ENCODE measurements around the gene INPP5A.
A peak's percentile ranks its signal among the peaks of the same experiment; 100 is the strongest.

INPP5A gene

DNA sequence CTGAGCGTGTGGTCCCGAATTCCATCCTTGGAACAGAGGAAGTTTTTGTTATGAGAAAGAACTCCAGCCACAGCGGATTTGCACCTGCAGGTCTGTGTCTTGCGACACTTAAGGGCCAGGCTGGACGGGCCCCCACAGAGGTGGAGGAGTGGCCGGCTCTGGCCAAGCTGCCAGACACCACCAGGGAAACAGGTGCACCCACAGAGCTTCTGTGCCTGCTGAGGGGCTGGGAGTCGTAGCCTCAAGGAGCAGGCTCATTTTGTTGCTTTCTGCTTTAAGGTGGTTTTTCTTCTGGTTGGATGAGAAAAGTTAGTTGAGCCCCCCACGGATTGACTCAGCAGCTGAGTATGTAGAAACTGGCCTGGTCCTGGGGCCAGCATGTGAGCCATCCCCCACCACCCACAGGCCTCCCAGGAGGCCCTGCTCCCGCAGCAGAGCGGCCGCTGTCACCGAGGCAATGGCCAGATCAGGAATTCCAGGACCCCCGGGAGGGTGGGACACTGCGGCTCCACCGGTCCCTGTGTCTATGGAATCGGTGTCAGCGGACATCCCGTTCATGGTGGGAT is 206.4 kb downstream of the INPP5A start:
- no peak for DNase-seq (ENCODE audit: low spot score)

- DNase-seq (ENCODE audit: low spot score): no peak
Observed at GRCh38 chr10:132744839-132745238, 207.3 kb downstream of the INPP5A start.

DNA sequence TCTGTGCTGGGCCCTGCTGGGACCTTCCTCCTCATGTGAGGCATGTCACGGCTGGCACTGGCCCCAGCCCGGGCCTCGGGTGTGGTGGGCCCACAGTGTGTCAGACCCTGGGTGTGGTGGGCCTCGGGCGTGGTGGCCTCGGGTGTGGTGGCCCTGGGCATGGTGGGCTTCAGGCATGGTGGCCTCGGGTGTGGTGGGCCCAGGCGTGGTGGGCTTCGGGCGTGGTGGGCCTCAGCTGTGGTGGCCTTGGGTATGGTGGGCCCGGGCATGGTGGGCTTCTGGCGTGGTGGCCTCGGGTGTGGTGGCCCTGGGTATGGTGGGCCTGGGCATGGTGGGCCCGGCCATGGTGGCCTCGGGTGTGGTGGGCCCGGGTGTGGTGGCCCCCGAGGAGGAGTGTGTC is 207.9 kb downstream of the INPP5A start:
- no peak for DNase-seq (ENCODE audit: low spot score)

DNA sequence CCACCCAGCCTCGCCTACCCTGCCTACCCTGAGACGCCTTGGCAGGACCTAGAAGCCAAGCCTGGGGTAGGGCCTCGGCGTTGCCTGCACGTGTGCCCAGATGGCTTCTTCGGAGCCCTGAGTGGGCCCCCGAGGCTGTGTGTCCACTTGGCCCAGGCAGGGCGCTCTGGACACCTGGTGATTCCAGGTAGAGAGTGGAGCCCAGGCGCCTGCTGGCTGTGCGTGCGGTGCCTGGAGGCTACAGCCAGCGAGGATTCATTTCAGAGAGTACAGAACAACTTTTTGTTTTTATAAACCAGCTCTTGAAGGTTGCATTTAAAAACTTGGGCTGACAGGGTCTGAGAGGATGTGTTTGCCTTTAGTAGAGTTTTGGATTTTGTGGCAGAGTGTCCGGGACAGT is 208.4 kb downstream of the INPP5A start:
- no peak for DNase-seq (ENCODE audit: low spot score)

DNA sequence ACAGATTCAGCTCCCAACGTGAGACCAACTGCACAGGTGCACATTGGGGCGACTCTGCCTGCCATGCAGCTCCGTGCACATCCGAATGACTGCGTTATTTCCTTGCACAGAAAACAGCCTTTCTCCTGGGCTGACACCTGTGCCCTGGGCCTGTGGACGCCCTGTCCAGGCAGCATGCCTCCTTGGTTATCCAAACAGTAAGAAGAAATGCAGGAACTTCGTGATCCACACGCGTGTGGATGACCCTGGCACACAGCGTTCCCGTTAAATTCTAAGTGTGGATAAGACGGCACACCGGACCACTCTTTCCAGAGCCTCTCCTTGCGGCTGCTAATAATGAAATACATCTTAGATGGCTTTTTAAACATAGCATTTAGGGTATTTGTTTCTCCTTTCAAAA is 208.8 kb downstream of the INPP5A start:
- no peak for DNase-seq (ENCODE audit: low spot score)

GRCh38 chr10:132746801-132747625 is 209.4 kb downstream of the INPP5A start:
- no peak for DNase-seq (ENCODE audit: low spot score)

GRCh38 chr10:132748135-132748534 is 210.5 kb downstream of the INPP5A start:
- DNase-seq (ENCODE audit: low spot score): no peak

- no peak for DNase-seq (ENCODE audit: low spot score)
Observed at GRCh38 chr10:132748545-132749370, 211.2 kb downstream of the INPP5A start.

- no peak for DNase-seq (ENCODE audit: low spot score)
Observed at GRCh38 chr10:132749371-132749795, 211.8 kb downstream of the INPP5A start.

- no peak for DNase-seq (ENCODE audit: low spot score)
Observed at GRCh38 chr10:132750936-132751335, 213.3 kb downstream of the INPP5A start.

- peak; percentile 23 for DNase-seq (ENCODE audit: low spot score)
Observed at GRCh38 chr10:132752378-132752777, 214.8 kb downstream of the INPP5A start.

GRCh38 chr10:132752961-132753360 is 215.4 kb downstream of the INPP5A start:
- no peak for DNase-seq (ENCODE audit: low spot score)

DNA sequence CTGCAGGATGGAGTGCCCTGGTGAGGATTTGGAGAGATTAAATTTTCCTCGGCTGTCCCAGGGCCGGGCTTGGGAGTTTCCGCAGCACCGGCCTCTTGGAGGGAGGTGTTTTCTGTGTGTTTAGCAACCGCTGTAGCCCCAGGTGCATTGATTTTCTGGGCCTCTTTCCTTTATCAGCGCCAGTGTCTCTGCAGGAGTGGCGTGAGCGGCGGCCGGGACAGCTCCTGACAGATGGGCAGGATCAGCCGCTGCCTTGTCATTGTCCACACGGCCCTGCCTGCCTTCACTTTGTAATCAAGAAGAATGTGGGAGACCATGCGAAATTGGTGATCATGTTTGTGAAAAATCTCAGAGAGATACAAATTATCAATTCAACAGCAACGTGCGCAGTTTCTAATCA is 216.0 kb downstream of the INPP5A start:
- no peak for DNase-seq (ENCODE audit: low spot score)

- DNase-seq (ENCODE audit: low spot score): no peak
Observed at GRCh38 chr10:132754071-132754470, 216.5 kb downstream of the INPP5A start.

DNA sequence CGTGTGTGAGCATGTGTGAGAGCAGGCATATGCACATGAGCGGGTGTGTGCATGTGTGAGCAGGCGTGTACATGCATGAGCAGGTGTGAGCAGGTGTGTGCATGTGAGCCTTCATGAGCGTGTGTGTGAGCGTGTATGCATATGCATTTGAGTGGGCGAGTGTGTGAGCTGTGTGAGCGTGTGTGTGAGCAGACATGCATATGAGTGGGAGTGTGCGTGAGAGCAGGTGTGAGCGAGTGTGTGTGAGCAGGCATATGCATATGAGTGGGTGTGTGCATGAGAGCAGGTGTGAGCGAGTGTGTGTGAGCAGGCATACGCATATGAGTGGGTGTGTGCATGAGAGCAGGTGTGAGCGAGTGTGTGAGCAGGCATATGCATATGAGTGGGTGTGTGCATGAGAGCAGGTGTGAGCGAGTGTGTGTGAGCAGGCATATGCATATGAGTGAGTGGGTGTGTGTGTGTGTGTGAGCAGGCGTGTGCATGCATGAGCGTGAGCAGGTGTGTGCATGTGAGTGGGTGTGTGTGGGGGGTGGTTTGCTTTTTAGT is 217.7 kb downstream of the INPP5A start:
- DNase-seq (ENCODE audit: low spot score): no peak

- no peak for DNase-seq (ENCODE audit: low spot score)
Observed at GRCh38 chr10:132756591-132756990, 219.0 kb downstream of the INPP5A start.

DNA sequence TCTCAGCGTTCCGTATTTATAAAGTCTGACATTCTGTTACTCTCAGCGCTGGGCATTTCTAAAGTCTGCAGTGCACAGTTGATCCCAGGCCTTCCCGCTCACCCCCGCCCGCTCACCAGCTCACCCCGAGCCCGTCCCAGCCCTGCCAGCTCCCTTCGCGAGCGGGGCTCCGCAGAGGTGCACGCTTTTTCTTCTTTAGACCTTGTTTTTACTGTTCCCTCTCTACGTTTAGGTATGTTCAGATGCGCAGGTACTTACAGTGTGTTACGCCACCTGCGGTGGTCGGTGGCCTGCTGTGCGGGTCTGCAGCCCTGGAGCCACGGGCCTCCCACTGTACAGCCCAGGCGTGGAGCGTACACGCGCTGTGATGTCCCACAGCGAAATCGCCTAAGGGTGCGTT is 219.6 kb downstream of the INPP5A start:
- DNase-seq (ENCODE audit: low spot score): no peak

DNA sequence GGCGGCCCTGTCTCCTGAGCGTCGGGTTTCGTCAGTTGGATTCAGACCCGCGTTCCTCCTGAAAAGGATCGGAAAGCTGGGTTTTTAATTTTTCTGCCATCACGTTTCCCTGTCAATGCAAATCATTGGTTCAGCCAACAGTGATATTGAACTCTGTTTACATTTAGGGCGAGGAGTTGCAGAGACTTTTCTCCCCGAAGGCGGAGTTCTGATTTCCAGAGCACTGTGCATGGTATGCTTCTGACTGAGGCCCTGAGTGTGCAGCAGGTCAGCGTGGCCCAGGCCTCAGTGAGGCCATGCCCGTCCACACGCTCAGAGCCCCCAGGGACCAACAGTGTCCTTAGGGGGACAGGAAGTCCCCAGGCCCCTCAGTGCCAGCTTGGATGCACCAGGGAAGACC is 221.3 kb downstream of the INPP5A start:
- no peak for DNase-seq (ENCODE audit: low spot score)

DNA sequence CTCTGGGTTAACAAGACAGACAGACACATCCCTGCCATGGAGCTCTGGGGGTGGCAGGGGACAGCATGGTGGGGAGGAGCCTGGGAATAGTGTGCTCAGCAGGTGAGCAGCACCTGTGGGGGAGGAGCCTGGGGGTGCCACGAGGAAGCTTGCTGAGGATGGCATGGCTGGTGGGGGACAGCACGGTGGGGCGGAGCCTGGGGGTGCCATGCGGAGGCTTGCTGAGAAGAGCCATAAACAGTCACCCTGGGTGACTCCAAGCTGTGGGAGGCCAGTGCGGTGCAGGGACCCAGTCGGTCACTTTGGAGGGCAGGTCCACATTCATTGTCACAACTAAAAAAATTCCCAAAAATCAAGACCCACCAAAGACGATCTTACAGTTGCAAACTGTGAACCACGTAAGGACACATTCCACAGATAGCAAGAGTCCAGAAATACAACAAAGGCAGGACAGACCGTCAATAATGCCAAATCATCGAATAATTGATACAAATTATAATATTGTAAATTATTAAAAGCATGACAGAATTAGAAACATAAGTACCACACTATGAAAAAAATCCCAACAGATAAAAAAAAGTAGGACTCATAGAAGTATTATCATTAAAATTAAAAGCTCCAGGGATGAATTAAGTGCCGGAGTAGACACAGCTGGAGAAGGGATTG is 223.9 kb downstream of the INPP5A start:
- no peak for DNase-seq (ENCODE audit: low spot score)

DNA sequence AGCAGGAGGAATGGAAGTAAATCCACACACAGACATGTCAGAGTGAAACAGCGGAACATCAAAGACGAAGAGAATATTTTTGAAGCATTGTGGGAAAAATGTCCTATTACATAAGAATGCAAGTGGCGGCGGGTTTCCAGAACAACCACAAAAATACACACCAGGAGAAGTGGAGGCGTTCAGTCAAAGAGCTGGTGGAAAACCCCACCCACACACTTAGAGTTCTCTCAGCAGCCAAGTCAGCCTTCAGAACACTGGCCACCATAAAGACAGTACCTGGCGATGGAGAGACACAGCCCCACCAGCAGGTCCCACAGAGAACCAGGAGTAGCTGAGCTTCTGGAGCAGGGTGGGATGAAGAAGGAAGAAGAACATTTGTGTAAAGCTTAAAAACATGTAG is 224.7 kb downstream of the INPP5A start:
- DNase-seq (ENCODE audit: low spot score): peak; percentile 1

GRCh38 chr10:132763545-132763944 is 226.0 kb downstream of the INPP5A start:
- DNase-seq (ENCODE audit: low spot score): no peak

- no peak for DNase-seq (ENCODE audit: low spot score)
Observed at GRCh38 chr10:132764108-132764507, 226.5 kb downstream of the INPP5A start.

Data from SW480 (cell line).